Esophagus muscularis mucosa (tissue), 4 donors: ENCODE results near the gene DKK1.

Experiments used
- EP300 ChIP-seq: sonication (generic); formaldehyde crosslinking; IDR thresholded peaks from one replicate; pipeline ENCODE4 v1.6.1; 2017; ENCODE audit warnings: antibody characterized with exemption
- POLR2A ChIP-seq: fragments of 450-650 bp; IDR thresholded peaks from one replicate; pipeline ENCODE4 v1.6.1; 2017; ENCODE audit warnings: antibody characterized with exemption, moderate library complexity, mild to moderate bottlenecking, low read depth
- TF ChIP-seq, protein P1 (sequence below), 3 experiments: fragments of 200-600 bp in 2 of 3; fragments of 450-650 bp in 1 of 3; sonication (generic) in 2 of 3; IDR thresholded peaks; one replicate each; pipeline ENCODE4 v1.5.1; 2017 to 2019; ENCODE audit warnings: antibody characterized with exemption in 3 of 3, mild to moderate bottlenecking in 2 of 3, moderate library complexity in 1 of 3

DNA sequence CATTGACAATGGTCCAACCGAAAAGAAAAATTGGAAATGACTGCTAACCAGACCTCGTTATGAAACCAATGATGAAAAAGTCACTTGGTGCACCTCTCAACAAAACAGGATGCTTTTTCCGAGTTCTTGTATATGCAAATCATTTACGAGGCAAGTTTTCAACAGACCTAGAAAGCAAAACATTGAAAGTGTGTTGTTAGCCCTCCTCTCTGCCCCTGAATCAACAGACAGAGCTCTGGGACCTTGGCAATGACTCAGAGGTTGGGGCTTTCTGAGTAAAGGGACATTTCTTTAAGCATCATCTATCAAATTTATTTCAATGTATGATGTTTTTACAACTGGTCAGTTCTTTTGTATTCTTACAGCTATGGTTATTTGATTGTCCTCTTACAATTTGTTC is 16.3 kb upstream of the DKK1 start:
- TF ChIP-seq, protein P1, sequence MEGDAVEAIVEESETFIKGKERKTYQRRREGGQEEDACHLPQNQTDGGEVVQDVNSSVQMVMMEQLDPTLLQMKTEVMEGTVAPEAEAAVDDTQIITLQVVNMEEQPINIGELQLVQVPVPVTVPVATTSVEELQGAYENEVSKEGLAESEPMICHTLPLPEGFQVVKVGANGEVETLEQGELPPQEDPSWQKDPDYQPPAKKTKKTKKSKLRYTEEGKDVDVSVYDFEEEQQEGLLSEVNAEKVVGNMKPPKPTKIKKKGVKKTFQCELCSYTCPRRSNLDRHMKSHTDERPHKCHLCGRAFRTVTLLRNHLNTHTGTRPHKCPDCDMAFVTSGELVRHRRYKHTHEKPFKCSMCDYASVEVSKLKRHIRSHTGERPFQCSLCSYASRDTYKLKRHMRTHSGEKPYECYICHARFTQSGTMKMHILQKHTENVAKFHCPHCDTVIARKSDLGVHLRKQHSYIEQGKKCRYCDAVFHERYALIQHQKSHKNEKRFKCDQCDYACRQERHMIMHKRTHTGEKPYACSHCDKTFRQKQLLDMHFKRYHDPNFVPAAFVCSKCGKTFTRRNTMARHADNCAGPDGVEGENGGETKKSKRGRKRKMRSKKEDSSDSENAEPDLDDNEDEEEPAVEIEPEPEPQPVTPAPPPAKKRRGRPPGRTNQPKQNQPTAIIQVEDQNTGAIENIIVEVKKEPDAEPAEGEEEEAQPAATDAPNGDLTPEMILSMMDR (IDR thresholded peaks at IDR 0.05) = no peak
- TF ChIP-seq POLR2A (no peak), EP300 (no peak)
